Stimulated activated CD8-positive, alpha-beta memory T cell treated with anti-CD3 and anti-CD28 coated beads, Interleukin-4, amount 100 ng/mL, for 48 hours (primary cell): Measurements from ENCODE around the gene SPECC1L.

ENCODE experiments used
- DNase-seq: peaks from one replicate; pipeline ENCODE4 v3.0.0-alpha.2; 2020

SPECC1L gene

DNA sequence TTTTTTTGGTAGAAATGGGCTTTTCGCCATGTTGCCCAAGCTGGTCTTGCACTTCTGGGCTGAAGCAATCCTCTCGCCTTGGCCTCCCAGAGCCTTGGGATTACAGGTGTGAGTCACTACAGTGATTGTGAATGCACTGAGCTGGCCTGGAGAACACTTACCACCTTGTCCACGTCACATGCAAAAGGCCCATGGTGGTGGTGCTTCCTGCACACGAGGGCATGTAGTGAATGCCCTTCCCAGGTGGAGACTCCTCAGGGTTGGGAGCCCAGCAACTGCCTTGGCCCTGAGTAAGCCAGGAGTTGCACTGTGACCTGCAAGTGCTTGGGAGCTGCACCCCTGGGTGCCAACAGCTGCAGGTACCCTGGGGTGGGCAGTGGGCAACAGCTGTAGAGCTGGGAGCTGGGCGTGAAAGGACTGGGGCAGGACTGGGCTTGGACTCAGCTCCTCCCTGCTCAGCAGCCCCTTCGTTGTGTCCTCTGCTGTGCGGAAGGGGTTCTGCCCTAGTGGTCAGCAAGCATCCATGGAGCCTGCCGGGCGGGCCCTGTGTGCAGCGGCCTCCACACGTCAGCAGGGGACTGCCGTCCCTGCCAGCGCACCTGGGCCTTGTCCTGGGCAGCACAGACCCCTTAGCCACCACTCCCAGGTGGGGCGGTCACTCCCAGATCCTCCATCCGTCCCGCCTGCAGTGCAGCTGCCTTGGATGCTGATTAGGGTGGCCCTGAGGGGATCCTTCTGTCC lies 147.4 kb downstream of the SPECC1L start:
- DNase-seq: no peak

DNA sequence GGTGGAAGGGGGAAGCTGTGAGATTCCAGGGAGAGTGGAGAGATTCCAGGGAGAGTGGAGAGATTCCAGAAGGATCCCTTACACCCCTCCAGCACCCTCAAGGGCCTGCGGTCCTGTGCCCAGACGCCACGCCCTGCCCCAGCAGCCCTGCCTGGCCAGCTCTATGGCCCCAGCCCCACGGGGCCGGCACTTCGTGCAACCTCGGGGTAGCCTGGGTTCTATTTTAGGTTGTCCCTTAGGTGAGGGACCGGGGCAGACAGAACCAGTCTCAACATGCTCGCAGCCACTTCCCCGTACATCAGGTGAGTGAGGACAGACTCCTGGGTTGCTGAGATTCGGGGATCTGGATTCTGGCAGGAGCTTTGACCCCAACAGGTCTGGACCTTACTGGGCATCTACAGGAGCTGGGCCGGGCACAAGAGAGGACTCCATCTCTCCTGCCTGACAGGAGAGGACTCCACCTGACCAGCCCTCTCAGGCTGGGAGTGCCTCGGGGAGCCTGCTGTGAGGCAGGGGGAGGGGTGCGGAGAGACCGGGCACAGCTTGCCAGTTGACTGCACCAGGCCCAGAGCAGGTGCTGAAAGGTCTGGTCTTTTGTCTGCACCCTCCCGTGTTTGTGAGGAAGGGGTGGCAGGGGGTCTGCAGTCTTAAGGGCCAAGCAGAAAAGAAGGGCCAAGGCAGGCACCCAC lies 148.3 kb downstream of the SPECC1L start:
- no peak for DNase-seq

DNA sequence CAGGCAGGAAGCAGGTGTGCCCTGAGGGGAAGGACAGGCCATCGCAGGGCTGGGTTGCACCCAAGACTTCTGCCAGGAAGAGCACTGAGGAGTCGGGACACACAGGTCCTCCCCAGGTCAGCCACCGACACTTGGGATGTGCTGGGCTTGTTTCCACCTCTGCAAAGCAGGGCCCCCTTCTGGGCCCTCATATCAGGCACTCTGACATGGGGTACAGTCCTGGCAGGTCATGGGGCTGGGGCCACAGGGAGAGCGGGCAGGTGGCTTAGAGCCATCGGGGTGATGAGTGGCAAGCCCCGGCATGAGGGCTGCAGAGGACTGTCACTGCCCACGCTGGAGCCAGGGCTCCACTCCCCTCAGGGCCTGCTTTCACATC lies 148.8 kb downstream of the SPECC1L start:
- no peak for DNase-seq

DNA sequence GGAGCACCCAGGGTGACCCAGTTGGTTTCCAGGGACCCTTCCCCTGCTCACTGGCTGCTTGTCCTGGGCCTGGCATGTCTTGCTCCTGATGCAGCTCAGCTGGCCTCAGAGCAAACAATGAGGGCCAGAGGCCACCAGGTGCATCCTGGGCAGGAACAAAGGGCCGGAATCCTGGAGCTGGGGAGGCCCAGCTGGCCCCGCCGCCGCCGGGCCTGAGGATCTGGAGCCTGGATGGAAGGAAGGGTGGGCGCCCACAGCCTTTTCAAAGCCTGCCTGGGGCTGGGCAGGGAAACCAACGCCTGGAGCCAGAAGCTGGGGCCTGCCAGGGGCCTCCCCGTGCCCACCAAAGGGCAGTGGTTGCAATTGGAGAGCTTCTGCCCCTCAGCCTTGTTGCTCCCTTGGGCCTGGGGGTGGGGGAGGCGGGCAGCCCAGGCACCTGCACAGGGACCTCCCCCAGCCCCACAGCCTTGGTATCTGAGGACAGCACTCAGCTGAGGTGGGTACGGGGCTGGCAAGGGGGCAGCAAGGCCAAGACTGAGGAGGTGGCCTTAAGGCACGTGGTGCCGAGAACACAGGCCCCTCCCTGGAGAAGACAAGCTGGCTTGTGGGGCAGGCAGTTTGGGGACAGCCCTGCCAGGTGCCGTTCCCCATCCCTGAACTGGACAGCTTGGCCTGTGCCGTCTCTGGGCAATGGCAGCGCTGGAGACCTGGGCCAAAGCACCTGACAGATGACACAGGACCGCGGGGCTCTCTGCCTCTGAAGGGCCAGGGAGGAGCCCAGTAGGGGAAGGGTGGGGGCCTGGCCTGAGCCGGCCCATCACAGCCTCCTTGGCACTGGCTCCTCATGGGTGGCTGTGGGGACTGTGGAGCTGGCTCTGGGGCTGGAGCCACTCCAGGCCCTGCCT lies 149.7 kb downstream of the SPECC1L start:
- no peak for DNase-seq

DNA sequence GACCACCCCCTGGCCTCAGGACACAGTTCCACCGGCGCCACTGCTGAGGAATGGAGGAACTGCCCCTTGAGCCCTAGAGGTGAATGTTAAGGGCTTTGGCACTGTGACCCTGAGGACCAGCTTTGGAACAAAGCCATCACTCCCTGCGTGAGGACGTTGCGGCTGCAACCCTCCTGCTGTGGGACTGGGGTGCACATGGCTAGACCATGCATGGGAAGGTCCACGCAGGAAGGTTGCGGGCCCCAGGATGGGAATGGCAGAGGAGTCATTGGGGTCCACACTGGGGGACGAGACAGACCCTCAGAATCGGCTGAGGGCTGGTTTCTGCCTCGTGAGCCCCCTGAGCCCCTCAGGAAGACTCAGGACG lies 150.3 kb downstream of the SPECC1L start:
- no peak for DNase-seq

DNA sequence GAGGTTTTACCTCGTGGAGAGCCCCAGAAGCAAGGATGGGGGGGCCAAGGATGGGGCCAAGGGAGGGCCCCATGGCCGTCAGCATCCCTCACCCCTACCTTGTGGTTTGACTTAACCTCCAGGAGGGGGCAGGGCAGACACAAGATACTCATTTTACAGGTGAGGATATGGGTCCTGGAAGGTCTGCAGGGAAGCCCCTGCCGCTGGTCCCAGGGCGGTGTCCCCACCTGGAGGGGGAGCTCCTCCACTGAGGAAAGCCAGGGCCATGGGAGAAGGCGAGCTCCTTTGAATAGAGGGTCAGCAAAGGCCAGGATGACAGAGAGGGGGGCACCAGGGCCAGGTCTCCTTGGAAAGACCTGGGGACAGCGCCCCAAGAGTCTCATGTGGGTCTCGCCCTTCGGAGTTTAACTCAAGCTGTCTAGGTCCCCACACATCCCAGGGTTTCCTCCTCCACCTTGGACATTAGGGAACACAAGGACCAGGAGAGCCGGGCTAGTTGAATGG lies 150.8 kb downstream of the SPECC1L start:
- no peak for DNase-seq

DNA sequence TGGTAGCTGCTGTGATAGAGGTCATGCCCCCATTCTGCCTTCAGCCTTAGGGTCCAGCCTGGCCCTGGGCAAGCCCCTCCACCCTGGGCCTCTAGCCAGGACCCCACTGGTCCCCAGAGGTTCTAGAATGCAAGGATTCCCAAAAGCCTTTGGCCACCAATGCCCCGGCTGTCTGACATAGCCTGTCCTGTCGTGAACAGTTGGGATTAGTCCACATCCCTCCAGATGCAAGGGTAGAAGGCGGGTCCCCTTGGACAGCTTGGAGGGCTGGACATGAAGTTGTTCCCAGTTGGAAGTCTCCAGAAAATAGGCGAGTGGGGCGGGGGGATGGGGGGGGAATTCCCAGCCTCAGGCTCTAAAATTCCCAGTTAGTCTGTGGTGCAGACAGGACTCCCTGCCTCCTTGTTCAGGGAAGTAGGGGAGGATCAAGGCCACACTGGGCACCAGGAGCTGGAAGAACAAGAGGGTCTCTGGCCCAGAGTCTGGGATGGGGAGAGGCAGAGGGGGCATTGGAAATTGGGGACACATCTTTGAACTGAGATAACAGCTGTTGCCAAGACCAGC lies 151.6 kb downstream of the SPECC1L start:
- no peak for DNase-seq

DNA sequence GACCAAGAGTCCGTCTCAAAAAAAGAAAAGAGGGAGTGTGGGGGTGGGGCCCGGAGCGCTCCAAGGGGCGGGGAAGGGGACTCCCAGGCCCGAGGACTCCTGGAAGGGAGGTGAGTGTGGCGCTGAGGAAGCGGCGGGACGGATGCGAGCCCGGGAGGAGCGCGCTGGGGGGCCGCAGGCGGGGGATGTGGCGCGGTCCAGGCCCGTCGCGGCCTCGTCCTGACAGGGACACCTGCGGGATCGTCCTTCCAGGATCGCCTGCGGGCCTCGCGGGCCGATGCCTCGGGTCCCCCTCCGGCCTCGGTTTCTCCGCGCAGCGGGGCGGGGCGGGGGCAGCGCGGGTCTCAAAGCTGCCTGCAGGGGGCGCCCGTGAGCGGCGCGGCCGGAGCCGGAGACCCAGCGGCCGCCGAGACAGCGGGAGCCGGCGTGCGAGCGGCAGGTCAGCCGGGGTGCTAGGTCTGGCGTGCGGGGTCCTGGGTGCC lies 152.9 kb downstream of the SPECC1L start:
- DNase-seq: peak; percentile 86

DNA sequence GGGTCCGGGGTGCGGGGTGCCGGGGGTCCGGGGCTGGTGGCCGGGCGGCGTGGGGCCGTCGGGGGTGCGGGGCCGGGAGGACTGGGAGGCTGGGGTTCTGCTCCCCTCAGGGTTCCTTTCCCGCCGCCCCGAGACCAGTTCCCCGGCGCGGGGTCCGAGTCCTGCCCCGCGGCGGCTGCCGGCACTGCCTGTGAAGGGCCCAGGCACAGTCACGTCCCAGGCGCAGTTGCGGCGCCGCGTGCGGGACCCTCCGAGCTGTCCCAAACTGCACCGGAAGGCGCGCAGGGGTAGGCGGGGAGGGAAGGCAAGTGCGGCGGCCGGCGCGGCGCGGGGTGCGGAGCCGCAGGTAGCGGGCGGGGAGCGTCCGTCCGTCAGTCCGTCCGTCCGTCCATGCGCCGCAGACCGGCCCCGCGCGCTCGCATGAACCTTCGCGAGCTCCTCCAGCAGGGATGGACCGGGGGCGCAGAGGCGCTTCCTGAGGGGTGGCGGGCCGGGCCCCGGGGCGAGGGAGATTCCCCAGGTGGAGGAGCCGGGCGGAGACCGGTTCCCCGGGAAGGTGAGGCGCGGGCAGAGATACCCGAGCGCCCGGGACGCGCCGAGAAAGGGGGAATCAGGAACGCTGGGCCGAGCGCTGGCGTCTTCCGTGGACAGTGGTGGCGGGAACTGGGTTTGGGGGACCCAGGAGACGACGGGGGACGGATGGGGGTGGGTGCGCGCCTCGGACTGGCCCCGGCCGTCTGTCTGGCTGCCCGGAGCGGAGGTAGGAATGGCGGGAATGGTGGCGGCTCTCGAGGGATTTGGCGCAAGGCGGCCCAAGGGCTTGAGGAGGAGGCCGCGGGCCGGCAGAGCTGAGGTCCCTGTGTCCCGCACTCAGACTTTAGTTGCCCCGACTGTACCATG lies 153.6 kb downstream of the SPECC1L start:
- peak; percentile 62 for DNase-seq

DNA sequence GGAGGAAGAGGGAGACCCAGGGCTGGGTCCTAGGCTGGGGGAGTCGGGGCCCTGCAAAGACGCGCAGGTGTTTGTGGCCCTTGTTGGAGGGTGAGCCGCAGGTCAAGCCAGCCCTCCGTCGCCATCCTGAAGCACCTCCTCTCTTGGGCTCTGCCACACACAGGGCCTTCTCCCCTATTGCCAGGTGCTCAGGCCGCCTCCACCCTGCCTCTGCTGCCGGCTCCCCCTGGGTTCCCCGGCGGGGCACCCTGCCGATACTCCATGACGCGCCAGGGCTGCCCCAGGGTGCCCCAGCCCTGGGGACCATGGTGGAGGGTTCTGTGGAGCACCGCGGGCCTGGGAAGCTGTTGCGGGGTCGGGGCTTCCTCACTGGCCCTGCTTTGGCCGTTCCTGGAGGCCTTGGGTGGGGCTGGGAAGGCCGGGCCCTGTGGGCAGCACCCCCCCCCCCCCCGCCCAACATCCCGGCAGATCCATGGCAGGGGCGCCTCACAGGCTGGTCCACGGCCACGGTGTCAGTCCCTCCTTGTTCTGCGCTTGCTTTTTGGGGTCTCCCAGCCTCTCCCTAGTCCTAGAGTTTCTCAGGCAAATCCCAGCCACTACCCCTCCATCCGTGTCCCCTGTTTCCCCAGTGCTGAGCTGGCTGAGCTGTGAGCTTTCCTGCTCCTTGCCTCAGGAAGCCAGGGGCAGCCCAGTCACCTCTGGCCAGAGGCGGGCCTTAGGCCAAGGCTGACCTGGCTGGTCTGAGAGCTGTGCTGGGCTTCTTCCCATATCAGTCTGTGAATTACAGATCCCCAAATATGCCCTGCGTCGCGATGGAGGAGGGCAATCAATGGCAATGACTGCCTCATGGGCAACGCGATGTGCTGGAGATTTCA lies 154.5 kb downstream of the SPECC1L start:
- DNase-seq: no peak

DNA sequence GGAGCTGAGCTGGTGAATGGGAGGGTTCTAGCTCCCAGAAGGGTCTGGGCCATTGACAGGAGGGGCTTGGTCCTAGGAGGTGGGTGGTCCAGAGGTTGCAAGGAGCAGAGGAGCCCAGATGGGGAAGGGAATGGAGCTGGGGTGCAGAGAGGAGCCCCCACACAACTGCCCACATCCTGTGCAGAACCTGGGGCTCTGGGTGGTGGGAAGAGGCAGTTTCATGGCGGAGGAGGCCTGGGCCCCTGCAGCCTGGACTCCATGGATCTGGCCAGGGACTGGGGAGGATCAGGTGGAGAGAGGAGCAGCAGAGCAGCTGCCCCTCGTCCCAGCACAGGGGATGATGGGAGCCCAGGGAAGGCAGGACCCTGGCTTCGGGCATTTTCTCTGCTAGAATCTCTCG lies 155.8 kb downstream of the SPECC1L start:
- DNase-seq: no peak

DNA sequence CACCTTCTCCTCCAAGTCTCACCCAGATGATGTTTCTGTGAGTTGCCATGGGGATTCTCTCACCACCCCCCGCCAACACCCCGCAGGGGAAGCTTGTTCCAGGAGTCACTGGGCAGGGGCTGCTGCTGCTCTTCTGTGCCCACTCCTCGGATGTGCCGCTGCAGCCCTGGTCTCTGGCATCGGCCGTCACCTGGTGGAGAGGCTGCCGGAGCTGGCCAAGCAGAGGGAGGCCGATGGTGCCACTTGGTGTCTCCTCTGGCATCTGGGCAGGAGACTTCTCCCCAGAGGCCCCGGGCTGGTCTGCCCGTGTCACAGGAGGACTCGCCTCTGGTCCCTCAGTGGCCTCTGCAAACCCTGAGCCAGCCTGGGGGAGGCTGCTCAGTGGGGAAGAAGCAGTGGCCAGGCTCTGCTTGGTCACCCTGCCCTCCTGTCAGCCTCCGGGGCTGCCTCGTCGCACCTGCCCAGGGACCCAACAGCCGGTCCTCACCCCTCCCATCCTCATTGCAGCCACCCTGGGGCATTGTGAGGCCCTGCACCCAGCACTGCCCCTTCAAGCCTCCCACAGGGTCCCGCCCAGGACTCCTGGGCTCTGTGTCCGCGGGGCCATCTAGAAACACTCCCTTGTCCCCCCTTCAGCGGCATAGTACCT lies 156.3 kb downstream of the SPECC1L start:
- no peak for DNase-seq

DNA sequence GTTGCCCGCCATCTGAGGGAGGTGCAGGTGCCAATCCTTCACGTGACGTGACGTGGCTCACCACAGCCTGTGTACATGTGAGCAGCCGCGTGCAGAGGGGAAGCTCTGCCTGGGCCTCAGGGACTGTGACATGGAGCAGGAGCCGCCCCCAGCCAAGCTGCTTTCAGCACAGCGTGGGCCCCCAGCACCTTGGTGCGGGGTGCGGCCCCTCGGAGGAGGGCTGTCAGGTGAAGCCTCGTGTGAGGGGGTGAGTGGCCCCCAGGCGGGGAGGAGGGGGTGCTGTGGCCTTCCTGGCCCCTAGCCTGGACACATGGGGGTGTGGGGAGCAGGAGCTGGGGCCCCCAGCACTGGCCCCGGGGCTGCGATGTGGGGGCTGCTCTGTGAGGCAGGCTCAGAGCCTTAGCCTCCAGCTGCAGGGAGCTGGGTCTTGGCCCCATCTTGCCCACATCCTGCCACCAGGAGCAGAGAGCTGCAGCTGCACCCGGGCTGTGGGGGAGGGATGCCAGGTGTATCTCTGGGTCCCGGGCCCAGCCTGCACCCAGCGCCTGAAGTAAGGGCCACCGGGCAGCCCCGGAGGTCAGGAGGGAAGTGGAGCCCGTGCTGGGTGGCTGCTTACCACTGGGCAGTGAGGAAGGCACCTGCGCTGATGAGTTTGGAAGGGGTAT lies 157.0 kb downstream of the SPECC1L start, which contains the start of gene ADORA2A:
Gene ADORA2A, plus strand, starts transcription at position 100 of the 665 bp plus-strand sequence. CDS start 5,806 bp downstream, outside the sequence.
- DNase-seq: peak; percentile 89

DNA sequence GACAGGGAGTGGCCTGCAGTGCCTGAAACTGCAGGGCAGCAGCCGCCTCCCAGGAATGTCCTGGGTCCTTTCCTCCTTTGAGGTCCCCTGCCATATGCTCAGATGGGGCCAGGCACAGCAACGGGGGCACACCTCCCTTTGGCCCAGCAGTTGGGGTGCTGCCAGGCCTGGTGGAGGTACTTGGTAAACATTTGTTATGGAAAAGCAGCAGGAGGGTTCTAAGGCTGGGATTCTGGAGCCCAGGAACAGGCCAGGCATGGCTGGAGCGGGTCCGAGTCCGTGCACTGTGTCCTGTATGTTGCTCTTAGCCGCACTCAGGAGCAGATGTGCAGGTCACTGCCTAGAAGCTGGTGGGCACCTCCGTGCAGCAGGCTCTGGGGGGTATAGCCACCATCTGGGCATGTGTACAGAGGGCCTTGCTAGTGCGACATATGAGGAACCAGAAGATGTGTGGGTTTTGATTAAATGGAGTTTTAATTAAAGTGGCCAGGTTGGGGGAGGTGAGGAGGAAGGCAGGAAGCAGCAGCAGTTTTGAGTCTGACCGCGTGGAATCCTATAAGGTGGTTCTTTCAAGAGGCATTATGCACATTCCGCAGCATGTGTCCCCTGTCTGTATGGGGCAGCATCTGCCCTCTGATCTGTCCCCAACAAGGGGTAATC lies 158.2 kb downstream of the SPECC1L start:
- DNase-seq: no peak

DNA sequence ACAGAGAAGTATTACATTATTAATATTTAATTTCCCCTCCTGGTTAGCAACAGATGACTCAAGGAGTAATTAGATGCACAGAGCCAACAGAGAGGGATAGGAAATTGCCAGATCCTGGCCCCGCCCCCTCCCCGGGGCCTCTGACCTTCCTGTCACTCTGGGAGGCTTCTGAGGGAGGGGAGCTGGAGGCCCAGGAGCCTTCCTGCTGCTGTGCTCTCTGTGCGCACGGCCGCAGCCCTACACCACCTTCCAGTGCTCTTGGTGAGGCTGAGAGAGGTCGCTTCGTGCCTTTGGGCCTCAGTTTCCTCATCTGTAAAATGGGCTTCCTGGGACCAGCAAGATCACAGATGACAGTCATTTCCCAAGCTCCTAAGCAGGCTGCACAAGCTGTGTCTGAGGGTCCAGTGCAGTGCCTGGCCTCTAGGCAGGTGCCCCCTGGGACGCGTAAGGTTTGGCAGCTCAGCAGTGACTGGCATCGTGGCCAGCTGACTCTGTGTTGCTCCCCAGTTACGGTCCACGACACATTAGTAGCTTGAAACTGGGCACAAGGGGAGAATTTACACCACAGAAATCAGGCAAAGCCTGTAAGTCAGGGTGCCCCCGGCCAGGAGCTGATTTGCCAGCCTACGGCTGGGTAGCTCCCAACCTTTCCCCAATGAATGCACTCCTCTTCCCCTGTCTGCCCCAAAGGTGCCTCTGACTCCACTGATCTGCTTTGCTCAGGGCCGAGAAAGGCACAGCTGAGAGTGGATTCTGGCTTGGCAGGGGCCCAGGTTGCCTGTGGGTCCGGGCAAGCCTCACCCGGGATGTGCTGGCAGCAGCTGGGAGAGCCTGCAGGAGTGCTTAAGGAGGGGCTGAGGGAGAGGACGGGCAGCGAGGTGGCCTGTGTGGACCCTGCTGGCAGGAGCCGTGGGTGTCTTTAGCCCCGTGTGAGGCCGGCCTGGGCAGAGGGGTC lies 159.1 kb downstream of the SPECC1L start:
- DNase-seq: peak; percentile 81

DNA sequence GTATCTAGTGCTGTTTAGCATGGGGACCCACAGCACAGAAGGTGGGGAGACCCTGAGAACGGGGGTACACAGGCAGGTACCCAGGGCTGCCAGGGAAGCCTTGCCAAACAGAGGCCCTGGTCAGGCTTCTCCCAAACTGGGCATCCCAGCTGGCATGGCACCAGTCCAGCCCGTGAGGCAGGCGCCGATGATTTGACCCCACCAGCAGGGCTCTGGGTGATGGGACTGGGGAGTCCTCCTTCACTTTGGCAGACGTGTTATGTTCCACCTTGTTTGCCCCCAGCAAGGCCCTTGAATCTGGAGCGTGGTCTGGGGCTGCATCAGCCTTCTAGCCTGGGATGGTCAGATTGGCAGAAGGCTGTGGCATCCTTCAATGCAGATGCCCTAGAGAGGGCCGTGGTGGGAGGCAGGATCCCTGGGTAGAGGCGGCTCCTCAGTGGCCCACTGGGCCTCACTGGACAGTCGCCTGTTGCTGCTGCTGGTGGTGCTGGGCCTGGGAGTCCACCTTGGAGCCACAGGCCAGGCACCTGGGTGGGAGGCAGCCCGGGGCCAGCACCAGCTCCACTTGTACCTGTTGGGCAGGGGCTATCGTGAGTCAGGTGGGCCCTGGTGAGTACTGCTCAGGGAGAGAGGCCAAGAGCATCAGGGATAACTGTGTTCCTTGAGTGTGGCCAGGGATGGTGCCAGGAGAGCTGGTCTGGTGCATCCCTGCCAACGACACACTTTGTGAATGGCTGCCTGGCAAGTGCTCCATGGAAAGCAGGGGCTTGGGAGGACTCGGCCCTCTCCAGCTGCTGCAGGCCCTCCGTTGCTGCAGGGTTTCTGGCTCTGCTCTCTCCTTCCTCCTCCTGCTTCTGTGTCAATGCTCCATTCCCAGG lies 160.0 kb downstream of the SPECC1L start:
- DNase-seq: no peak
